HG03565 (cell line): Measurements from ENCODE around the gene REXO4.
A peak's percentile ranks its signal among the peaks of the same experiment; 100 is the strongest.

Source experiments
- ATAC-seq: cut with Tn5 transposase; IDR thresholded peaks from one replicate; pipeline ENCODE4 v1.9.1; 2021; ENCODE audit warnings: mild to moderate bottlenecking, moderate library complexity; ENCODE audit not compliant: unreplicated experiment

REXO4 gene

GRCh38 chr9:133369933-133370332 is 47.9 kb downstream of the REXO4 start:
- ATAC-seq: no peak

GRCh38 chr9:133369422-133369821 is 48.4 kb downstream of the REXO4 start:
- ATAC-seq: no peak

GRCh38 chr9:133368249-133368881 is 49.4 kb downstream of the REXO4 start:
- no peak for ATAC-seq

GRCh38 chr9:133367778-133368177 is 50.0 kb downstream of the REXO4 start:
- no peak for ATAC-seq

- no peak for ATAC-seq
Measured at GRCh38 chr9:133367221-133367620, 50.6 kb downstream of the REXO4 start.

- no peak for ATAC-seq
Measured at GRCh38 chr9:133366435-133366834, 51.4 kb downstream of the REXO4 start.

GRCh38 chr9:133362359-133363044 is 55.3 kb downstream of the REXO4 start:
- no peak for ATAC-seq

- no peak for ATAC-seq
Measured at GRCh38 chr9:133361507-133362092, 56.2 kb downstream of the REXO4 start.

- no peak for ATAC-seq
Measured at GRCh38 chr9:133360400-133361393, 57.1 kb downstream of the REXO4 start.

GRCh38 chr9:133359399-133360175 is 58.2 kb downstream of the REXO4 start:
- ATAC-seq: no peak

- ATAC-seq: no peak
Measured at GRCh38 chr9:133357656-133358055, 60.2 kb downstream of the REXO4 start.

- peak; percentile 42 for ATAC-seq
Measured at GRCh38 chr9:133356391-133357091, 61.3 kb downstream of the REXO4 start, which contains the start of the genes SURF1 and SURF2. TSS of gene SURF1 (minus strand) at chr9:133356487. CDS start at chr9:133356453, 34 bp downstream. TSS of gene SURF2 (plus strand) at chr9:133356550. CDS start at chr9:133356593, 43 bp downstream.
